PFSK-1 (cell line): Measurements from ENCODE around the gene CALB2.

ENCODE experiments used
- FOXP2 ChIP-seq: optimal IDR thresholded peaks from 2 replicates; pipeline ENCODE3; 2011; ENCODE audit warnings: borderline replicate concordance, control low read depth, inconsistent platforms; ENCODE audit not compliant: insufficient read depth; ENCODE audit errors: extremely low read length, extremely low read depth
- POLR2AphosphoS5 ChIP-seq: IDR thresholded peaks from 2 replicates; pipeline ENCODE4 v1.6.1; 2012; ENCODE audit warnings: low read depth, mild to moderate bottlenecking, control low read depth, low read length, moderate library complexity
- REST ChIP-seq, 2 experiments: IDR thresholded peaks; 2 replicates each; pipeline versions ENCODE4 v1.6.1 to v1.8.0; 2011 to 2012; ENCODE audit warnings: low read depth in 2 of 2, low read length in 2 of 2, control low read depth in 1 of 2, inconsistent platforms in 1 of 2, mild to moderate bottlenecking in 1 of 2, moderate library complexity in 1 of 2; ENCODE audit not compliant: insufficient read depth in 1 of 2
- SIN3A ChIP-seq: IDR thresholded peaks from 2 replicates; pipeline ENCODE4 v1.6.1; 2012; ENCODE audit warnings: mild to moderate bottlenecking, low read length, moderate library complexity, borderline replicate concordance; ENCODE audit not compliant: insufficient read depth
- TAF1 ChIP-seq: IDR thresholded peaks from 2 replicates; pipeline ENCODE4 v1.6.1; 2012; ENCODE audit warnings: low read length, control low read depth, borderline replicate concordance; ENCODE audit not compliant: insufficient read depth

The CALB2 gene

DNA sequence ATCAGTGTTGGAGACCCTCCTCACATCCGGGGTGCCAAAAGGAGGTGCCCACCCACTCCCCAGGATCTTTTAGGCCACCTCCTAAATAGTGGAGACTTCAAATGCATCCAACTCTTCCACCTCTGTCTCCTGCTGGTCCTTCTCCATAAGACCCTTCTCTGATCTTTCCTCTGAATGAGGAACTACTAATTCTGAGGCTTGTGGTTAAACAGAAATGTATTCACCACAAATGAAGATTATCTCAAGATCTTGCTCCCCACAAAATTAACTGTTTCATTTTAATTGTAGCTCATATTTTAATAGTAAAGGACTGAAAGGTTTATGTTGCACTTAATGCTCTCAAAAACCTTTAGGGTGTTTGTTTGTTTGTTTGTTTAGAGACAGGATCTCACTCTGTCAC lies 49.2 kb downstream of the CALB2 start:
- TF ChIP-seq TAF1 (no peak), POLR2AphosphoS5 (no peak), SIN3A (no peak)

DNA sequence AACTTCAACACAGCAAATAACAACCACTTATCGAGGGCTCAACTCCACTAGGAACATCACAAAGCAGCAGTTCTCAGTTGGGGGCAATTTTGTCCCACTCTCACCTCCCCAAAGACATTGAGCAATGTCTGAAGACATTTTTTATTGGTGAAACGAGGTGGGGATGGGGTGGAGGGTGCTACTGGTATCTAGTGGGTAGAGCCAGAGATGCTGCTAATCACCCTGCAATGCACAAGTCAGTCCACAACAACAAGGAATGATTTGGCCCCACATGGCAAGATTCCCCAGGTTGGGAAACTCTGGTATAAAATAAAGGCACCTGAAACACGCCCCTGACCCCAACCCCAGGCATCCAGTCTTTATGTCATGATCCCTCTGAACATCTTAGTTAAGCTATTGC lies 50.0 kb downstream of the CALB2 start:
- TF ChIP-seq POLR2AphosphoS5 = no peak
- no peak for TF ChIP-seq REST (IDR thresholded peaks at IDR 0.05; ENCODE audit: insufficient read depth in 1 of 2, low read depth in 2 of 2, low read length in 2 of 2)
- no peak for TF ChIP-seq SIN3A
- no peak for TF ChIP-seq FOXP2
- TF ChIP-seq TAF1 = no peak

- no peak for TF ChIP-seq REST (IDR thresholded peaks at IDR 0.05; ENCODE audit: insufficient read depth in 1 of 2, low read depth in 2 of 2, low read length in 2 of 2)
- TF ChIP-seq FOXP2 = no peak
- TF ChIP-seq TAF1 = no peak
- TF ChIP-seq POLR2AphosphoS5 = no peak
- no peak for TF ChIP-seq SIN3A
Measured at GRCh38 chr16:71409011-71409775, 50.7 kb downstream of the CALB2 start.

GRCh38 chr16:71410146-71410545 lies 51.6 kb downstream of the CALB2 start:
- TF ChIP-seq POLR2AphosphoS5 = no peak
- no peak for TF ChIP-seq REST (IDR thresholded peaks at IDR 0.05; ENCODE audit: insufficient read depth in 1 of 2, low read depth in 2 of 2, low read length in 2 of 2)
- TF ChIP-seq SIN3A = no peak
- TF ChIP-seq TAF1 = no peak
- TF ChIP-seq FOXP2 = no peak

DNA sequence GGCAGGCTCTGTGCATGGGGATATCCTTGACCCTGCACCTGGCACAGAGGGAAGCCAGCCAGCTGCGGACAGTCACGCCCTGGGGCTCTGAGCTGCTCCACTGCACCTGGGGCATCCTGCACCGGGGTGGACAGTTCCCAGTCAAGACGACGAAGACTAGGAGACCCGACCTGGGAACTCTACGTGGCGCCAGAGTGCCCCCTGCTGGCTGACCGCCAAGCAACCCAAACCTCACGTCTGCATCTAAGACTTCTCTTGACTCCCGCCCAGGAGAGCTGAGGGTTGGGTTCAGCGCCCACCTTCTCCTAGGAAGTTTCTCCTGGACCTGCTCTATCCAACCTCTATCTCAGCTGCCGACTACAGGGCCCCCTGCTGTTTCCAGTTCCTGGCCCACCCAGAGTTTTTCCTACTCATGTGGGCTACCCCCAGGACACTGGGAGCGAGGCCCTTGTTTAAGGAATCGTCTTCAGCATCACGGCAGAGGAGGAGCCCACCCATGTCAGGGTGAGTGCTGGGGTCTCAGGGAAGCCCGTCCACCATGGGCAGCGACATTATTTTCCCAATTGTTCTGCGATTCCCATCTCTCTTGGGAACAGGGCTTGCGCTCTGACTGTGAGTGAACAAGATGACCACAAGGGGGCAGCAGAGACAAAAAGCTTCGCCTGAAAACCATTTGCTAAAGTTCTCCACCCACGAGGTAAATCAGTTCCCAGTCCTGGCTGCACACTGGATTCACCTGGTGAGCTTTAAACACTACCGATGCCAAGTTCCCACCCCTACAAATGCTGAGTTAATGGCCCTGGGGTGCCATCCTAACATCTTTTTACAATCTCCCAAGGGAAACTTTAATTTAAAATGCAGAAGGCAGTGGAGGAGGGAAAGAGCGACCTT lies 54.0 kb downstream of the CALB2 start:
- 0 out of 4 replicates have a peak, but pooled peaks of 1 of the 2 experiments have one; percentile 18 for TF ChIP-seq REST (IDR thresholded peaks at IDR 0.05; ENCODE audit: insufficient read depth in 1 of 2, low read depth in 2 of 2, low read length in 2 of 2)
- TF ChIP-seq FOXP2 = no peak
- no peak for TF ChIP-seq POLR2AphosphoS5
- no peak for TF ChIP-seq TAF1
- no peak for TF ChIP-seq SIN3A
